Epithelial cell of proximal tubule (primary cell): Measurements from ENCODE around the gene MAD1L1. TPM values are rescaled to one million over a fixed set of nuclear protein-coding genes. Genes with fewer than 3 reads are reported as not detected.

ENCODE experiments used
- DNase-seq: peaks from one replicate; pipeline ENCODE4 v3.0.0-alpha.2; 2011; ENCODE audit warnings: low read depth
- H3K4me3 ChIP-seq: 2 replicates; pipeline ENCODE4 v1.5.1; 2011; ENCODE audit warnings: low read depth, mild to moderate bottlenecking, low read length
- CTCF ChIP-seq: conservative IDR thresholded peaks from 2 replicates; pipeline ENCODE4 v1.5.1; 2012; ENCODE audit warnings: low read depth, mild to moderate bottlenecking, low read length
- total RNA-seq: library from RNA; depleted of rRNA; stranded (reverse); fragments of >200 nt; gene quantifications from 2 replicates; pipeline ENCODE4 v1.2.3, GENCODE V29; 2015

The MAD1L1 gene
- total RNA-seq, 1 donor from 2014 or later: 83.4 TPM

GRCh38 chr7:2030475-2031450, 202.0 kb downstream of the MAD1L1 start:
- no peak overlapping the region for H3K4me3 ChIP-seq
- no peak for TF ChIP-seq CTCF
- no peak for DNase-seq

GRCh38 chr7:2029936-2030335, 202.8 kb downstream of the MAD1L1 start:
- DNase-seq: no peak
- no peak for TF ChIP-seq CTCF
- no peak overlapping the region for H3K4me3 ChIP-seq

- TF ChIP-seq CTCF: no peak
- DNase-seq: no peak
- no peak overlapping the region for H3K4me3 ChIP-seq
Observed at GRCh38 chr7:2029211-2029905, 203.4 kb downstream of the MAD1L1 start.

- H3K4me3 ChIP-seq: no peak overlapping the region
- no peak for DNase-seq
- no peak for TF ChIP-seq CTCF
Observed at GRCh38 chr7:2028733-2029132, 204.0 kb downstream of the MAD1L1 start.

GRCh38 chr7:2025188-2025587, 207.6 kb downstream of the MAD1L1 start:
- DNase-seq: no peak
- no peak for TF ChIP-seq CTCF
- no peak overlapping the region for H3K4me3 ChIP-seq

- DNase-seq: no peak
- no peak overlapping the region for H3K4me3 ChIP-seq
- no peak for TF ChIP-seq CTCF
Observed at GRCh38 chr7:2024567-2024918, 208.2 kb downstream of the MAD1L1 start.
